Suprapubic skin (tissue), 4 donors: Measurements from ENCODE around the gene HSD17B8. TPM values are rescaled to one million over a fixed set of nuclear protein-coding genes. Genes with fewer than 3 reads are reported as not detected.
A peak's percentile ranks its signal among the peaks of the same experiment; 100 is the strongest.

Source experiments
- DNase-seq, 2 donors: peaks; one replicate each; pipeline ENCODE4 v3.0.0-alpha.2; 2019; ENCODE audit warnings: low spot score in 2 of 2
- H3K27ac ChIP-seq: fragments of 200-600 bp; sonication (generic); one replicate; pipeline ENCODE4 v1.5.1; 2019
- H3K27me3 ChIP-seq: fragments of 200-600 bp; sonication (generic); one replicate; pipeline ENCODE4 v1.5.1; 2019
- H3K36me3 ChIP-seq: fragments of 200-600 bp; sonication (generic); one replicate; pipeline ENCODE4 v1.5.1; 2019
- H3K4me1 ChIP-seq: fragments of 200-600 bp; sonication (generic); one replicate; pipeline ENCODE4 v1.5.1; 2019
- H3K4me3 ChIP-seq: fragments of 200-600 bp; sonication (generic); one replicate; pipeline ENCODE4 v1.5.1; 2019; ENCODE audit warnings: mild to moderate bottlenecking
- H3K9me3 ChIP-seq: fragments of 200-600 bp; sonication (generic); one replicate; pipeline ENCODE4 v1.5.1; 2019
- EP300 ChIP-seq: sonication (generic); formaldehyde crosslinking; IDR thresholded peaks from one replicate; pipeline ENCODE4 v1.6.1; 2017; ENCODE audit warnings: antibody characterized with exemption
- POLR2A ChIP-seq, 2 donors: fragments of 450-650 bp; IDR thresholded peaks; one replicate each; pipeline ENCODE4 v1.6.1; 2017; ENCODE audit warnings: antibody characterized with exemption in 2 of 2, mild to moderate bottlenecking in 2 of 2, moderate library complexity in 2 of 2
- POLR2AphosphoS5 ChIP-seq, 3 donors: sonication (generic); formaldehyde crosslinking; IDR thresholded peaks; one replicate each; pipeline ENCODE4 v1.6.1; 2017; ENCODE audit warnings: antibody characterized with exemption in 3 of 3
- WGBS: methylation state at CpG from one replicate; pipeline ENCODE4 v1.1.5; 2018; 5-methylcytosine and 5-hydroxymethylcytosine counted together
- total RNA-seq, 4 donors: library from RNA; depleted of rRNA; stranded (reverse); fragments of >200 nt; gene quantifications; one replicate each; pipeline ENCODE4 v1.1.0, GENCODE V29; 2016
- TF ChIP-seq, protein P1 (sequence below), 2 donors: fragments of 200-600 bp in 1 of 2; fragments of 450-650 bp in 1 of 2; sonication (generic) in 1 of 2; IDR thresholded peaks; one replicate each; pipeline ENCODE4 v1.5.1; 2016 to 2019; ENCODE audit warnings: antibody characterized with exemption in 2 of 2, mild to moderate bottlenecking in 1 of 2, moderate library complexity in 1 of 2

HSD17B8 gene
- total RNA-seq, 4 donors from 2014 or later = 26.2 to 66.0 (median 50.5) TPM

DNA sequence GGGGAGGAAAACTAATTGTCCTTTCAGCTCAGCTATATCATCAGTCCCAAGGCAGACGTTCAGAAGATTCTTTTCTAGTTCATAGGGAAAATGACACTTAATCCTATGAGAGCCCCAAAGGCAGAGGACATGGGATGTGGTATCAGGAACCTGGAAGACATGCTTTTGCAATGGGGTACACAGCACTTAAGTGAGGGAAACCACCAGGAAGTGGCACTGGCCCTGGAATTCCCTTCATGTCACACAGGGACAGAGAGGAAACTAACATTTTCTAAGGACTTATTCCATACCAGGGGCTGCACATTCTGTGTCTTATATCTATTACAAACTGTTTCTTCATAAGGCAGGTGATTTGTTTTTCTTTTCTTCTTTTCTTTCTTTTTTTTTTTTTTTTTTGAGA lies 39.0 kb downstream of the HSD17B8 start:
- Histone ChIP-seq H3K36me3 (no peaks in the 10 kb centered on the region), H3K9me3 (no peaks in the 10 kb centered on the region), H3K4me3 (no peak overlapping the region), H3K27me3 (peaks cover 16% of the 10 kb centered on the region), H3K27ac (no peak overlapping the region), H3K4me1 (peaks cover 10% of the 10 kb centered on the region)
- 25% methylated on average over 1 of the region's 1 CpG for WGBS
- DNase-seq = no peak
- no peak for TF ChIP-seq POLR2A (IDR thresholded peaks at IDR 0.05)
- TF ChIP-seq EP300 = no peak
- TF ChIP-seq, protein P1, sequence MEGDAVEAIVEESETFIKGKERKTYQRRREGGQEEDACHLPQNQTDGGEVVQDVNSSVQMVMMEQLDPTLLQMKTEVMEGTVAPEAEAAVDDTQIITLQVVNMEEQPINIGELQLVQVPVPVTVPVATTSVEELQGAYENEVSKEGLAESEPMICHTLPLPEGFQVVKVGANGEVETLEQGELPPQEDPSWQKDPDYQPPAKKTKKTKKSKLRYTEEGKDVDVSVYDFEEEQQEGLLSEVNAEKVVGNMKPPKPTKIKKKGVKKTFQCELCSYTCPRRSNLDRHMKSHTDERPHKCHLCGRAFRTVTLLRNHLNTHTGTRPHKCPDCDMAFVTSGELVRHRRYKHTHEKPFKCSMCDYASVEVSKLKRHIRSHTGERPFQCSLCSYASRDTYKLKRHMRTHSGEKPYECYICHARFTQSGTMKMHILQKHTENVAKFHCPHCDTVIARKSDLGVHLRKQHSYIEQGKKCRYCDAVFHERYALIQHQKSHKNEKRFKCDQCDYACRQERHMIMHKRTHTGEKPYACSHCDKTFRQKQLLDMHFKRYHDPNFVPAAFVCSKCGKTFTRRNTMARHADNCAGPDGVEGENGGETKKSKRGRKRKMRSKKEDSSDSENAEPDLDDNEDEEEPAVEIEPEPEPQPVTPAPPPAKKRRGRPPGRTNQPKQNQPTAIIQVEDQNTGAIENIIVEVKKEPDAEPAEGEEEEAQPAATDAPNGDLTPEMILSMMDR (IDR thresholded peaks at IDR 0.05) = no peak
- TF ChIP-seq POLR2AphosphoS5 (IDR thresholded peaks at IDR 0.05) = no peak

DNA sequence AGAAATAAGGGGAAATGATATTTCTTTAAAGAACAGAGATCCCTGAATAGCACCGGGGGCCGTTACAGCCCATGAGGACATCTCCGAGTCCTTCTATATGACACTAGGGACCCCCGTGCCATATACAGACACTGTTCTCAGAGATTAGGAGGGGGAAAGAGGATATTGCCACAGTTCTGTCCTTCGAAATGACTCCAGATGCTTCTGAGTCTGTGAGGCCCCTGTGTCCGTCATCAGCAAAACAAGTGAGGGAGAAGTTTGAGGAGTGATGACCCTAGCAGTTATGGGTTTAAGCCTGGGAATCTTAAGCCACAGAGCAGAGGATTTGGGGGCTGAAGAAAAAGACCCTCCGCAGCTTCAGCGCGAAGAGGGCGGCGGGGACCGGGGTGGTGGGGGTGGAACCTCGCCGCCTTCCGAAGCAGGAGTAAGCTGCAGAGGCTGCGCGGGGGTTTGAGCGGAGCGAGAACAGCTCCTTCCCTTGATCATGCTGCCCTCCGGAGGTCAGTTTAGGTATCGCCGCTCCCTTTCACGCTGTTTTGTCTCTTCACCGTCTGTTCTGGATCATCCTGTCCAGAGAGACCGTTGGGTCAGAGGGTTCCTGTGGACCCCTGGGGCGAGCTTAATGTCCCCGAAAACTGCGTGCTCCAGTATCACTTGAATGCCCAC lies 43.7 kb downstream of the HSD17B8 start:
- Histone ChIP-seq H3K4me1 (peaks cover 34% of the 10 kb centered on the region), H3K9me3 (no peaks in the 10 kb centered on the region), H3K27ac (peak overlapping the region; percentile 96), H3K36me3 (peaks cover 17% of the 10 kb centered on the region), H3K4me3 (peak overlapping the region; percentile 71), H3K27me3 (no peaks in the 10 kb centered on the region)
- DNase-seq = peak; percentile 94 to 96
- TF ChIP-seq POLR2AphosphoS5 (IDR thresholded peaks at IDR 0.05) = no peak
- TF ChIP-seq, protein P1 (IDR thresholded peaks at IDR 0.05) = peak; percentile 95 to 96
- 8% methylated on average over 15 of the region's 28 CpGs for WGBS

DNA sequence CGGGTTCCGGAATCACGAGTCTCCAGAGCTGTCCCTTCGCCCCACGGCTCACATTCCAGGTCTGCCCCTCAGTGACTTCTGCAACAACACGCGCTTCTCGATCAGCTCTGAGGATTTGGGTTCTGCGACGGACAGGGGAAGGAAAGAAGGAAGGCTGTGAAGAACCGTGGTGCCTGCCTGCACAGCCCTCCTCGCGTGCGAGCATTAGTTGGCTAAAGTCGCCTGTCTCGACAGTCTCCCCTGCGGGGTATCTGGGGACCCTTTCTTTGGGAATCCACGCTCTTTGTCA lies 44.1 kb downstream of the HSD17B8 start:
- under 1% methylated on average over 14 of the region's 18 CpGs for WGBS
- peaks cover 17% of the 10 kb centered on the region for H3K36me3 ChIP-seq
- H3K9me3 ChIP-seq = no peaks in the 10 kb centered on the region
- DNase-seq = no peak
- H3K27ac ChIP-seq = peak overlapping the region; percentile 96
- no peaks in the 10 kb centered on the region for H3K27me3 ChIP-seq
- H3K4me3 ChIP-seq = peak overlapping the region; percentile 71
- TF ChIP-seq POLR2AphosphoS5 (IDR thresholded peaks at IDR 0.05) (no peak), EP300 (no peak), POLR2A (IDR thresholded peaks at IDR 0.05) (no peak)
- TF ChIP-seq, protein P1 (IDR thresholded peaks at IDR 0.05) = no peak
- H3K4me1 ChIP-seq = peaks cover 34% of the 10 kb centered on the region

DNA sequence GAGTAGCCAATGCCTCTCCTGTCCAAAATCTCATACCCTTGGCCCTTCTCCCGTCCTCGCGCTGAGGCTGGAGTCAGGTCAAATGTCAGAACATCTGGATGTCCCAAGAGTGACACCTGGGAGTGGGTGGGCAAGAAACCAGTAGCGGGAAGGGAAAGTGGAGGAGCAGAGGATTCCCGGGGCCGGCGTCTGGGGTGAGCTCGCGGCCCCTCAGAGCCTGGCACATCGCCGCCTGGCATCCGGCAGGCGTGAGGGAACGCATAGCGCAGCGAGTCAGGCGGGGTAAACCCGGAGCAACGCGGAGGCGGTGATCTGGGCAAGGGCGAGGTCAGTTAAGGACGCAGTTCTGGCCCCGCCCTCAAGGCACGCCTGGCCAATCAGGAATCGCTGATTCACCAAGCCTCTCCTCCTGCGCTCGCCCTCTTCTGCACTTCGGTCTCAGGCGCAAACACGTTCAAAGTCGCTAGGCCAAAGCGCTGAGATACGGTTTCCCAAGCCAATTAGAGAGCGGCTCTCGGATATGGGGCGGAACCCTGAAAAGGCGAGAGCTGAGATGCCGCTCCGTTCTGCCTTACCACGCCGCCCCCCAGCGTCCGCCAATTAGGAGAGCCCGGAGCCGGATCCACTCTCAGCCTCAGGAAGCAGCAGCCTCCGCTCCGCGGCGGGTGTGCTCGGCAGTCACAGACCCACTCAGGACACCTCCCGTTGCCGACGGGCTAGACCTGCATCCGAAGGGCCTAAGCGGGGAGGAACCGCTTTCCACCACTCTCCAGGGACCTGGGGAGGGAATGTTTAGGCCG lies 44.7 kb downstream of the HSD17B8 start:
- Histone ChIP-seq H3K27ac (peak overlapping the region; percentile 96), H3K36me3 (peaks cover 17% of the 10 kb centered on the region), H3K9me3 (no peaks in the 10 kb centered on the region), H3K4me3 (peak overlapping the region; percentile 71), H3K27me3 (no peaks in the 10 kb centered on the region), H3K4me1 (peaks cover 34% of the 10 kb centered on the region)
- TF ChIP-seq EP300 (no peak), POLR2A (IDR thresholded peaks at IDR 0.05) (peak in 1 of 2 donors; percentile 68), POLR2AphosphoS5 (IDR thresholded peaks at IDR 0.05) (peak in 1 of 3 donors; percentile 72)
- TF ChIP-seq, protein P1 (IDR thresholded peaks at IDR 0.05) = peak in 1 of 2 donors; percentile 9
- 0% methylated on average over 27 of the region's 58 CpGs for WGBS
- DNase-seq = peak; percentile 98 to 99
